ENCODE results near the gene DUSP16.

DUSP16 gene

GRCh38 chr12:12465522-12465921, 97.1 kb downstream of the DUSP16 start:
- no peak for DNase-seq

DNA sequence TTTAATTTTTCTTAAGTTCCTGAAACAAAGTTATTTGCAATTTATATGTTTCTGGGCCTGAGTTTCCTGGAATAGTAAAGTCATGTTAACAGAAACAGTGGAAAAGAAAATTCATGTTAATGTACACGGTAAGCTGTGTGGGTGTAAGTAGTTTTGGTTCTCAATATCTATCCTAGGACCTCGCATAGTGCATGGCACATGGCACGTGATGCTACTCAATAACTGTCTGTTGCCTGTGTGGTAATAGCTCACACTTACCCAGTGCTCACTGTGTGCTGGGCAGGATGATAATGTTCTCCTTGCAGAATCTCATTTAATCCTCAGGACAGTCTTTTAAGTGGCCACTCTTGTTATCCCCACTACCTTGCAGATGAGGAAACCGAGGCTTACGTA, 100.7 kb downstream of the DUSP16 start:
- DNase-seq, result no peak

DNA sequence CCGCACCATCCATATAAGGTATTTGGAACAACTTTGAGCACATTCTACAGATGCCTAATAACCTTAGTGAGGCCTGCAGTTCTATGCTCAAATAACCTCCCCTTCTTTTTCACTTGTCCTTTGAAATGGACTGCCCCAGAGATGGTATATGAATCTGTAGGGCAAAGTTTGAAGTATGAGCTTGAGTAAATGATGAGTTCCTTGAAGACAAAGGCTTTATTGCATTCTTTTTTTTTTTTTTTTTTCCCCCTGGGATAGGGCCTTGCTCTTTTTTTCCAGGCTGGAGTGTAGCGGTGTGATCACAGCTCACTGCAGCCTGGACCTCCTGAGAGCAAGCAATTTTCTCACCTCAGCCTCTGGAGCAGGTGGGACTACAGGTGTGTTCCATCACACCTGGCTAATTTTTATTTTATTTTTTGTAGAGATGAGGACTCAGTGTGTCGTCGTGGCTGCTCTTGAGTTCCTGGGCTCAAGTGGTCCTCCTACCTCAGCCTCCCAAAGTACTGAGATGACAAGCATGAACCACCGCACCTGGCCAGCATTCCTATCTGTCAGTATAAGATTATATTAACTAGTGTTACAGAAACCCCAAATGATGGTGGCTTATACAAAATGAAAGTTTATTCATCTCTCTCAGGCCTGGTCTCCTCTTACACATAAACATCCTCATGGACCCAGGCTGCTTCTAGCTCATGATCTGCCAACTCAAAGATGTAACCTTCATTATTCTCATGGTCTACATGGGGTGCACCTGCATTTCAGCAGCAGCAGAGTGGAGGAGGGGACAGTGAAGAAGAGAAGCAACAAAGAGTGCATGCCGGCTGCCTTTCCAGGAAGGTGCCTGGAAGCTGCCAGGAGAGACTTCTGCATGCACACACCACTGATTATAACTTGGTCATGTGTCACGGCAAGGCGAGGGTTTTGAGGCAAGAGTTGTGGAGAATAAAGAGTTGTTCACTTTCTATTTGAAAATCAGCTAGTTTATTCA, 101.4 kb downstream of the DUSP16 start:
- DNase-seq, result no peak

- no peak for DNase-seq
Measured at GRCh38 chr12:12456637-12457036, 106.0 kb downstream of the DUSP16 start.

- no peak for DNase-seq
Measured at GRCh38 chr12:12454315-12454714, 108.3 kb downstream of the DUSP16 start.

DNA sequence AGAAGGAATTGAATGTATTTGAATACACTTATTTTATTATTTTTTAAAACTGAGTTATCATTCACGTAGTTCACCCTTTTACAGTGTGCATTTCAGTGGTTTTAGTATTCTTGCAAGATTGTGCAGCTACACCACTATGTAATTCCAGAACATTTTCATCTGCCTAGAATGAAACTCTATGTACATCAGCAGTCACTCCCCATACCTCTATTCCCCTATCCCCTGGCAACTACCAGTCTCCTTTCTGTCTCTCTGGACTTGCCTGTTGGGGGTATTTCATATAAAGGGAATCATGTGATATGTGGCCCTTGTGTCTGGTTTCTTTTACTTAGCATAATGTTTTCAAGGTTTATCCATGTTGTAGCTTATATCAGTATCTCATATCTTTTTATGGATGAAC, 109.0 kb downstream of the DUSP16 start:
- DNase-seq, result no peak

DNA sequence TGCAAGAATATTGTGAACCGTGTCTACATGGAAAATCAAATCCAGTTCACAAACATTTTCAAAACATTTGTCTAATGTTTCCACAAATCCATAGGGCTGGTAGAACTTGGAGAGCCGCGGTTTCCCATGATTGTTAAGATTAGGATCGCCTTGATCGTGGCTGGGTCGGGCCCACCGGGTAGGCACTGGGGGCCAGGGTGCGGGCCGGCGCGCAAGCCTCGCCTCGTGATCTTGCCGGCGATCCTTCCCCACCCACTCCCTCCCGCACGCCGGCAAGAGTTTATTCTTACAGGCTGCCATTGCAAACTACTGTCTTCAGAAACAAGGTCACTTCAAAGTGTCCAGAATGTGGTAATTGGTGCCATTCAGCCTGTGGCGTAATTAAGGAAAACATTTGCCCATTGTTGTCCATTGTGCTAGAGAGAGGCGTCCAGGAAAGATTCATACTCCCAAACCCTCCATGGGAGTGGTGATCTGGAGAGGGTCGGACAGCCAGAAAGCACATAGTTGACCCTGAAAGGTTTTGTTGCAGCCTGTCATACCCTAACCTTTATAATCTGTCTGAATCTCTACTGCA, 110.2 kb downstream of the DUSP16 start:
- DNase-seq, result no peak

DNA sequence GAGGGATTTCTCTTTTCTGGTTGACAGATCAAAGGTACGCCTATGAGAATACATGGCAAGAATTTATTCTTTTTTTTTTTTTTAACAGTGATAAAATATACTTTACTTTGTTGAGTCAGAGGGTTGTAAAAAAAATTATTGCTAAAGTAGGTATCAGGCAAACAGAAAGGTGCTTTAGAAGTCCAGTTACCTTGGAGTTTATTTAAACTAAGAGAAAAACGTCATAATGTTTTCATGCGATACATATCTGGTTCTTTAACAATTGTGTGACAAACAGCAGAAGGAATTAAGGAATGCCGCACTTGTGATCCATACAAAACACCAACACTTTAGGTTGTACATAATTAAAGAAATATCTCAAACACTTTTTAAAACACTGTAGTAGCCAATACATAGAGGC, 111.6 kb downstream of the DUSP16 start:
- no peak for DNase-seq

- DNase-seq, result no peak
Measured at GRCh38 chr12:12450043-12450471, 112.6 kb downstream of the DUSP16 start.

- DNase-seq, result no peak
Measured at GRCh38 chr12:12449533-12450025, 113.1 kb downstream of the DUSP16 start.

GRCh38 chr12:12447837-12448236, 114.8 kb downstream of the DUSP16 start:
- DNase-seq, result no peak

DNA sequence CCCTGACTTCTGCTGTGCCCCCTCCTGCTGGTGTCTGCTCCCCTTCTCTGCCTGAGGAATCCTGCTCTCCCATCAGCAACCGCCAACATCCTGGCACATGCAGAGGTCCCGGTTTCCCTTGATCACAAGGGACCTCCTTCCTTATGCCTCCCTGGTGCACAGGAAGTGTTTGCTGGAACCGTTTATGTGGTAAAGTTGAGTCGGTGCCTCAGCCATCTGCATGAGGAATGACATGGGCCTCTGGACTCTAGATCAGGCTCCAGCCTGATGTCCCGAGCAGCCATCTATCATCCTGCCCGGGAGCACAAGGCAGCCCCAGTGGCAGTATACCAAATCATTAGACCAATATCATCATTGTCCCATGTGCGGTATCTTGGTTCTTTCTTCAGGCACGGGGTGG, 115.4 kb downstream of the DUSP16 start:
- no peak for DNase-seq

DNA sequence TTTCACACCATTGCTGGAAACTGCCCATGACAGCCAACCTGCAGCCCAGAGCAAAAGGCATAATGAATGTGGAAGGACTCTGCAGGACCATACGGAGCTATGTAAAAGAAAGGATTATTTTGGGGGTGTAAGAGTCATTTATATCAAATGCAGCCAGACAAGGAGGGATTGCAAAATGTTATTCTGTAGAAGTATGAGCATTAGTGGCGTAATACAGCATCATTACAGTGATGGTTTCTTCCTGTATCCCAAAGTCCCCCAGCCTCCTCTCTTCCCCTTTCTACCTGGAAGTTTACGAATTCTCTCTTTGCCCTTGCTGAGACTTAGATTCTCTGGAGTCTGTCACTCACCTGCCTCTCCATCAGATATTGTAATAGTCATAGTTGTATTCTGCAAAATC, 115.9 kb downstream of the DUSP16 start:
- DNase-seq, result no peak

GRCh38 chr12:12445882-12446181, 116.8 kb downstream of the DUSP16 start:
- DNase-seq, result no peak

GRCh38 chr12:12445165-12445881, 117.3 kb downstream of the DUSP16 start:
- DNase-seq, result no peak

DNA sequence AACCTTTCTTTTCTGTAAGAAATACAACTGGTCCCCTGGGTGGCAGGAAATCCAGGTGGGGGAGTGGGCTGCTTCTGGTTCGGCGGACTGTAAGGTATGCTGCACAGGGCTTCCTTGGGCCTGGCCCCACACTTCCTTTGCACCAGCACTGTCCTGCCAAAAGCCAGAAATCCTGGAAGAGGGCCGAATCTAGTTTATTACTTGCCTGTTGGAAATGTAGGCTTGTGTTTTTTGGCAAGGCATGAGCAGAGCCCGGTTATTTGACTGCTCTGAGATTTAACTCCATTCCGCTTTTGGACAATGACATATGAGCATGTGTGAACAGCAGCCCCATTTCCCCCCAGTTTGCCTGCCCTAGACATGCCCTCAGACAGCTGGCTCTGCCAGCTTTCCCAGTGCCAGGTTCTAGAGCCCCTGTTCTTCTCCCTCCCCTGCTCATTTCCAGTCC, 119.2 kb downstream of the DUSP16 start:
- no peak for DNase-seq

- DNase-seq, result no peak
Measured at GRCh38 chr12:12442548-12443071, 120.1 kb downstream of the DUSP16 start.

- DNase-seq, result no peak
Measured at GRCh38 chr12:12441843-12442461, 120.7 kb downstream of the DUSP16 start.

GRCh38 chr12:12441429-12441807, 121.2 kb downstream of the DUSP16 start:
- no peak for DNase-seq

DNA sequence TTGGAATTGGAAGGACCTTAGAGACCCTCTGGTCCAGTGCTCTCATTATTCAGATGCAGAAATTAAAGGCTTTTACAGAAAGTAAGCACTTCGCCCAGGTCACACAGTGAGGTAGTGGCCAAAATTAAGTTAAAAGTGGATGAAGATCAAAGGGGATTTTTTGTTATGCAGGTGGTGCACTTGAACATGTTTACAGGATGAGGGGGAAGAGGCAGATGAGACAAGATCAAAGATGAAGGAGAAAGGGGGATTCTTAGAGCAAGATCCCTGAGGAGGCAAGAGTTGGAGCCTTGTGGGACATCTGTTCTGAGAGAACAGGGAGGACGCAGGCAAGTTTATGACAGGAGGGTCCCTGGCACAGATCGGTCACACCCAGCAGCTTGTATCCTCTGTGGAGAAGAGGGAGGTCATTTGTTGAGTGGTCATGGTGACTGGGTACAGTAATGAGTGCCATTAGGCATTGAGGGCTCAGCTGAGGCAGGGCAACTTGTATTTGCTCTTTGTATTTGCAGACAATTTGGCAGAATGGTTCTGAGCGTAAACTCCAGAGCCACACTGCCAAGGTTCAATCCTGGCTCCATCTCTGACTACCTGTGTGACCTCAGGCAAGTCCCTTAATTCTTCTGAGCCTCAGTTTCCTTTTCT, 121.8 kb downstream of the DUSP16 start:
- no peak for DNase-seq

- DNase-seq, result no peak
Measured at GRCh38 chr12:12439636-12440035, 123.0 kb downstream of the DUSP16 start.

GRCh38 chr12:12436831-12437345, 125.8 kb downstream of the DUSP16 start:
- DNase-seq, result no peak

All from GDM1 (cell line).